HUES6 (cell line): ENCODE data around the gene GBX1.

Source experiments
- H3K27ac ChIP-seq: 2 replicates; pipeline ENCODE4 v1.7.0; 2013; ENCODE audit warnings: low read depth, mild to moderate bottlenecking, low read length, inconsistent platforms
- H3K27me3 ChIP-seq: 2 replicates; pipeline ENCODE4 v1.6.1; 2013; ENCODE audit warnings: low read length; ENCODE audit not compliant: control insufficient read depth, insufficient read depth
- H3K36me3 ChIP-seq: 2 replicates; pipeline ENCODE4 v1.6.1; 2013; ENCODE audit warnings: low read length; ENCODE audit not compliant: control insufficient read depth, insufficient read depth
- H3K4me1 ChIP-seq: 2 replicates; pipeline ENCODE4 v1.6.1; 2013; ENCODE audit warnings: low read length; ENCODE audit not compliant: control insufficient read depth, insufficient read depth
- H3K4me3 ChIP-seq: 2 replicates; pipeline ENCODE4 v1.5.1; 2013; ENCODE audit warnings: low read depth, low read length
- H3K9ac ChIP-seq: one replicate; pipeline ENCODE4 v1.6.1; 2013; ENCODE audit warnings: mild to moderate bottlenecking, low read length
- H3K9me3 ChIP-seq: 2 replicates; pipeline ENCODE4 v1.6.1; 2013; ENCODE audit warnings: low read depth, low read length; ENCODE audit not compliant: control insufficient read depth, insufficient read depth

Gene GBX1

GRCh38 chr7:151179287-151179860, 11.9 kb upstream of the GBX1 start:
- H3K4me1 ChIP-seq, result no peaks in the 10 kb centered on the region
- peaks cover 54% of the 10 kb centered on the region for H3K27me3 ChIP-seq
- no peak overlapping the region for H3K9ac ChIP-seq
- H3K9me3 ChIP-seq, result peaks cover 6% of the 10 kb centered on the region; the same call in 1 of the 2 replicates
- H3K27ac ChIP-seq, result no peak overlapping the region
- H3K36me3 ChIP-seq, result no peaks in the 10 kb centered on the region
- no peak overlapping the region for H3K4me3 ChIP-seq

- H3K4me3 ChIP-seq, result no peak overlapping the region
- no peaks in the 10 kb centered on the region for H3K4me1 ChIP-seq
- peaks cover 11% of the 10 kb centered on the region for H3K9me3 ChIP-seq
- H3K27me3 ChIP-seq, result peaks cover 59% of the 10 kb centered on the region
- H3K36me3 ChIP-seq, result no peaks in the 10 kb centered on the region
- H3K27ac ChIP-seq, result no peak overlapping the region
- H3K9ac ChIP-seq, result no peak overlapping the region
These were observed 11.3 kb upstream of the GBX1 start for GRCh38 chr7:151178831-151179230.

GRCh38 chr7:151178236-151178635, 10.7 kb upstream of the GBX1 start:
- Histone ChIP-seq H3K27me3 (peaks cover 65% of the 10 kb centered on the region), H3K9me3 (peaks cover 11% of the 10 kb centered on the region), H3K4me3 (no peak overlapping the region), H3K9ac (no peak overlapping the region), H3K4me1 (no peaks in the 10 kb centered on the region), H3K27ac (no peak overlapping the region), H3K36me3 (no peaks in the 10 kb centered on the region)

- peaks cover 73% of the 10 kb centered on the region for H3K27me3 ChIP-seq
These were observed 9.8 kb upstream of the GBX1 start for GRCh38 chr7:151177310-151177709.

GRCh38 chr7:151176401-151176800, 8.9 kb upstream of the GBX1 start:
- Histone ChIP-seq H3K9ac (no peak overlapping the region), H3K36me3 (no peaks in the 10 kb centered on the region), H3K4me1 (no peaks in the 10 kb centered on the region), H3K27ac (no peak overlapping the region), H3K4me3 (no peak overlapping the region), H3K27me3 (peaks cover 82% of the 10 kb centered on the region), H3K9me3 (peaks cover 11% of the 10 kb centered on the region)

More at GRCh38 chr7:151177310-151177709, 9.8 kb upstream of the GBX1 start:
- no peak overlapping the region for H3K9ac ChIP-seq
- no peak overlapping the region for H3K4me3 ChIP-seq
- no peaks in the 10 kb centered on the region for H3K4me1 ChIP-seq
- no peak overlapping the region for H3K27ac ChIP-seq
- H3K36me3 ChIP-seq, result no peaks in the 10 kb centered on the region
- H3K9me3 ChIP-seq, result peaks cover 11% of the 10 kb centered on the region

- Histone ChIP-seq H3K4me1 (no peaks in the 10 kb centered on the region), H3K4me3 (no peak overlapping the region), H3K9me3 (peaks cover 11% of the 10 kb centered on the region), H3K36me3 (no peaks in the 10 kb centered on the region), H3K9ac (no peak overlapping the region), H3K27me3 (peaks cover 82% of the 10 kb centered on the region), H3K27ac (no peak overlapping the region)
These were observed 8.4 kb upstream of the GBX1 start for GRCh38 chr7:151175793-151176311.

- no peak overlapping the region for H3K9ac ChIP-seq
- peaks cover 11% of the 10 kb centered on the region for H3K9me3 ChIP-seq
- H3K36me3 ChIP-seq, result no peaks in the 10 kb centered on the region
- peaks cover 82% of the 10 kb centered on the region for H3K27me3 ChIP-seq
- no peaks in the 10 kb centered on the region for H3K4me1 ChIP-seq
- H3K4me3 ChIP-seq, result no peak overlapping the region
- H3K27ac ChIP-seq, result no peak overlapping the region
These were observed 7.7 kb upstream of the GBX1 start for GRCh38 chr7:151175047-151175792.

- Histone ChIP-seq H3K27ac (no peak overlapping the region), H3K9me3 (peaks cover 11% of the 10 kb centered on the region), H3K9ac (no peak overlapping the region), H3K27me3 (peaks cover 88% of the 10 kb centered on the region), H3K4me1 (no peaks in the 10 kb centered on the region), H3K36me3 (no peaks in the 10 kb centered on the region), H3K4me3 (no peak overlapping the region)
These were observed 7.0 kb upstream of the GBX1 start for GRCh38 chr7:151174246-151175046.

- Histone ChIP-seq H3K36me3 (no peaks in the 10 kb centered on the region), H3K9me3 (peaks cover 11% of the 10 kb centered on the region), H3K4me3 (no peak overlapping the region), H3K9ac (no peak overlapping the region), H3K27ac (no peak overlapping the region), H3K4me1 (peaks cover 5% of the 10 kb centered on the region; the same call in 1 of the 2 replicates), H3K27me3 (peaks cover 88% of the 10 kb centered on the region)
These were observed 6.1 kb upstream of the GBX1 start for GRCh38 chr7:151173386-151174245.
